Left ventricle myocardium inferior (tissue), 1 donor: Measurements from ENCODE around the gene DYNLL1. TPM values are rescaled to one million over a fixed set of nuclear protein-coding genes. Genes with fewer than 3 reads are reported as not detected.
"Not testable (repeated sequence)": the region's sequence is repeated elsewhere in the genome, so short reads cannot be mapped to it uniquely, and the experiment has no call there.

ENCODE experiments used
- DNase-seq: peaks from one replicate; pipeline ENCODE4 v3.0.0-alpha.2; 2020
- H3K27ac ChIP-seq: fragments of 200-600 bp; replicated peaks from 2 replicates; pipeline ENCODE4 v1.8.0; 2021
- H3K27me3 ChIP-seq: fragments of 200-600 bp; 2 replicates; pipeline ENCODE4 v1.8.0; 2021; ENCODE audit warnings: low read depth
- H3K36me3 ChIP-seq: fragments of 200-600 bp; 2 replicates; pipeline ENCODE4 v1.8.0; 2021
- H3K4me1 ChIP-seq: fragments of 200-600 bp; 2 replicates; pipeline ENCODE4 v1.8.0; 2021
- H3K4me3 ChIP-seq: fragments of 200-600 bp; 2 replicates; pipeline ENCODE4 v1.8.0; 2021; ENCODE audit warnings: mild to moderate bottlenecking, moderate library complexity
- H3K9me3 ChIP-seq: fragments of 200-600 bp; replicated peaks from 2 replicates; pipeline ENCODE4 v1.8.0; 2021
- intact Hi-C: fragments of 100-400 bp; cut with micrococcal nuclease; formaldehyde crosslinking; loops from one replicate; pipeline ENCODE4 v1.11.0; 2022
- long read RNA-seq: library from polyadenylated mRNA; unstranded; transcript quantifications from one replicate; pipeline ENCODE4 v2.0.0, GENCODE V29; 2021
- total RNA-seq: library from RNA; stranded (reverse); fragmentation: NEBNext Ultra II Directional; extraction: Animal tissue kit (Norgen Biotek cat#: 25700); gene quantifications from one replicate; pipeline ENCODE4 v1.2.1, GENCODE V29; 2021
- TF ChIP-seq, protein P1 (sequence below): fragments of 200-600 bp; IDR thresholded peaks from 2 replicates; pipeline ENCODE4 v1.8.0; 2021; ENCODE audit warnings: antibody characterized with exemption, mild to moderate bottlenecking, borderline replicate concordance
- donor health status: DM: no; HTN: yes; CAD: no; lungs with severe emphysema.

The DYNLL1 gene
- 175 TPM for total RNA-seq
- long read RNA-seq, transcript DYNLL1-202 (3 exons, 697 nt): minor isoform, 8 of 49 reads
- long read RNA-seq, transcript DYNLL1-201 (3 exons, 720 nt): major isoform, 27 of 49 reads
- long read RNA-seq, partial matches to known transcripts: 0 of 49 reads
- long read RNA-seq, other reads (novel, unspliced or antisense): 4 of 49 reads

- Histone ChIP-seq H3K27ac (peak within 1 kb of the TSS; percentile 92), H3K4me3 (peak within 1 kb of the TSS; percentile 99), H3K9me3 (no peaks in the 10 kb centered on the region), H3K27me3 (no peaks in the 10 kb centered on the region), H3K4me1 (peaks cover 44% of the 10 kb centered on the region), H3K36me3 (peaks cover 23% of the 10 kb centered on the region)
- TF ChIP-seq, protein P1, sequence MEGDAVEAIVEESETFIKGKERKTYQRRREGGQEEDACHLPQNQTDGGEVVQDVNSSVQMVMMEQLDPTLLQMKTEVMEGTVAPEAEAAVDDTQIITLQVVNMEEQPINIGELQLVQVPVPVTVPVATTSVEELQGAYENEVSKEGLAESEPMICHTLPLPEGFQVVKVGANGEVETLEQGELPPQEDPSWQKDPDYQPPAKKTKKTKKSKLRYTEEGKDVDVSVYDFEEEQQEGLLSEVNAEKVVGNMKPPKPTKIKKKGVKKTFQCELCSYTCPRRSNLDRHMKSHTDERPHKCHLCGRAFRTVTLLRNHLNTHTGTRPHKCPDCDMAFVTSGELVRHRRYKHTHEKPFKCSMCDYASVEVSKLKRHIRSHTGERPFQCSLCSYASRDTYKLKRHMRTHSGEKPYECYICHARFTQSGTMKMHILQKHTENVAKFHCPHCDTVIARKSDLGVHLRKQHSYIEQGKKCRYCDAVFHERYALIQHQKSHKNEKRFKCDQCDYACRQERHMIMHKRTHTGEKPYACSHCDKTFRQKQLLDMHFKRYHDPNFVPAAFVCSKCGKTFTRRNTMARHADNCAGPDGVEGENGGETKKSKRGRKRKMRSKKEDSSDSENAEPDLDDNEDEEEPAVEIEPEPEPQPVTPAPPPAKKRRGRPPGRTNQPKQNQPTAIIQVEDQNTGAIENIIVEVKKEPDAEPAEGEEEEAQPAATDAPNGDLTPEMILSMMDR: peak; percentile 15
- intact Hi-C loops: no loop called here
- peak; percentile 97 for DNase-seq
These were observed at the start of gene DYNLL1 for GRCh38 chr12:120495731-120496412. Gene DYNLL1 (plus strand): TSS chr12:120496113. CDS start chr12:120496422, 309 bp downstream.

GRCh38 chr12:120446844-120447178 lies 49.1 kb upstream of the DYNLL1 start:
- Histone ChIP-seq H3K4me3 (peak overlapping the region; percentile 87), H3K27ac (peak overlapping the region; percentile 88), H3K36me3 (peaks cover 52% of the 10 kb centered on the region), H3K4me1 (peaks cover 42% of the 10 kb centered on the region)
- H3K27me3 ChIP-seq, DNase-seq, H3K9me3 ChIP-seq, intact Hi-C loops: not testable (repeated sequence)

DNA sequence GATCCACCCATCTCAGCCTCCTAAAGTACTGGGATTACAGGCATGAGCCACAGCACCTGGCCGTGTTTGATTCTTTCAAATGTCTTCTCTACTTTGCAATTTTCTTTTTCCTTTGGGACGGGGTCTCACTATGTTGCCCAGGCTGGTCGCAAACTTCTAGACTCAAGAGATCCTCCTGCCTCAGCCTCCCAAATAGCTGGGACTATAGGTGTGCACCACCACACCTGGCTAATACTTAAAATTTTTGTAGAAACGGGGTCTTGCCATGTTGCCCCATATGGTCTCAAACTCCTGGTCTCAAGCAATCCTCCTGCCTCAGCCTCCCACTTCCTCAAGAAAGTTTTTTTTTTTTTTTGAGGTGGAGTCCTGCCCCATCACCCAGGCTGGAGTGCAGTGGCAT lies 47.9 kb upstream of the DYNLL1 start:
- no peaks in the 10 kb centered on the region for H3K9me3 ChIP-seq
- peak overlapping the region; percentile 87 for H3K4me3 ChIP-seq
- no peak for DNase-seq
- H3K36me3 ChIP-seq: peaks cover 50% of the 10 kb centered on the region
- H3K27me3 ChIP-seq: no peaks in the 10 kb centered on the region
- TF ChIP-seq, protein P1: no peak
- no peak overlapping the region for H3K27ac ChIP-seq
- peaks cover 38% of the 10 kb centered on the region for H3K4me1 ChIP-seq
- intact Hi-C loops: no loop called here

DNA sequence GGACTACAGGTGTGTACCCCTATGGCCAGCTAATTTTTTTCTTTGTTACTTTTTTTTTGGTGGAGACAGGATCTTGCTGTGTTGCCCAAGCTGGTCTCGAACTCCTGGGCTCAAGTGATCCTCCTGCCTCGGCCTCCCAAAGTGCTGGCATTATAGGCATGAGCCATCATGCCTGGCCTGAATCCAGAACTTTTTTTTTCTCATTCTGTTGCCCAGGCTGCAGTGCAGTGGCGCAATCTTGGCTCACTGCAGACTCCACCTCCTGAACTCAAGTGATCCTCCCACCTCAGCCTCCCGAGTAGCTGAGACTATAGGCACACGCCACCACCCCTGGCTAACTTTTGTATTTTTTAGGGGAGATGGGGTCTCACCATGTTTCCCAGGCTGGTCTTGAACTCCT lies 43.4 kb upstream of the DYNLL1 start:
- DNase-seq, intact Hi-C loops, H3K9me3 ChIP-seq, H3K4me1 ChIP-seq, H3K27ac ChIP-seq, H3K4me3 ChIP-seq, H3K27me3 ChIP-seq: not testable (repeated sequence)
- H3K36me3 ChIP-seq: peaks cover 64% of the 10 kb centered on the region

DNA sequence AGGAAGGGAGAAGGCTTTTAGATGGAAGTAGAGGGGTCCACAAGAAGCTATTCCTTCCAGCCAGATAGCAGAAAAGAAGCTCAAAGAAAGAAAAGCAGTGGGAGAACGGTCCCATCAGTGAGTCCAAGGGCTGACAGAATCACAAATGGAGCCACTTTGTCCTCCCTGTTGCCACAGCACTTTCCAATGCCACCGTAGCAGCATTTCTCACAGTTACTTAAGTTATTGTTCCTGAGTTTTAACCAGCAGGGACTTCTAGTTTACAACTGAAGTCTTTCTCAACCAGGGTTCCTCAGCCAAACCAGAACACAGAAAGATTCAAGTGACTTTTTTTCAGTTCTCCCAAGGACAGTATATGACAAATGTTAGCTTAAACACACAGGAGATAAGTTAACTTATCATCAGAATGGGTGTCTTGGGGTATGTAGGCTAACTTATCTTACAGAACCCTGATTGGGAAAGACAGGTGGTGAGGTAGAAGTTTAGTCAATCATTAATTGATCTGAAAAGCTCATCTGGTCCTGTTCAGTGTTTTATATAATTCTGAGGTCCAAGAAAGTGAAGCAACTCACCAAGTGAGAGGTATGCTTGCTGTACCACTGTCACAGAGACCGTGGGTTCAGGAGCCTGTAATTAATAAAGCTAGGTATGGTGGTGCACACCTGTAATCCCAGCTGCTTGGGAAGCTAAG lies 42.7 kb upstream of the DYNLL1 start:
- H3K27ac ChIP-seq: no peak overlapping the region
- no peak for DNase-seq
- H3K9me3 ChIP-seq: no peaks in the 10 kb centered on the region
- H3K27me3 ChIP-seq: no peaks in the 10 kb centered on the region
- intact Hi-C loops: no loop called here
- no peak overlapping the region for H3K4me3 ChIP-seq
- peaks cover 4% of the 10 kb centered on the region for H3K4me1 ChIP-seq
- TF ChIP-seq, protein P1: no peak
- H3K36me3 ChIP-seq: peaks cover 71% of the 10 kb centered on the region

GRCh38 chr12:120453977-120454376 lies 41.9 kb upstream of the DYNLL1 start:
- Histone ChIP-seq H3K4me1 (peaks cover 4% of the 10 kb centered on the region), H3K36me3 (peaks cover 78% of the 10 kb centered on the region), H3K4me3 (no peak overlapping the region), H3K27ac (no peak overlapping the region), H3K9me3 (no peaks in the 10 kb centered on the region), H3K27me3 (no peaks in the 10 kb centered on the region)
- intact Hi-C loops: no loop called here
- TF ChIP-seq, protein P1: peak; percentile 59
- DNase-seq: no peak
